Measurements from ENCODE around the gene CCDC3. TPM values are rescaled to one million over a fixed set of nuclear protein-coding genes. Genes with fewer than 3 reads are reported as not detected.
"Not testable (repeated sequence)": the region's sequence is repeated elsewhere in the genome, so short reads cannot be mapped to it uniquely, and the experiment has no call there.

The CCDC3 gene
- total RNA-seq, 1 experiment from 2014 or later, result 2.8 TPM

GRCh38 chr10:12868229-12868628 is 133.3 kb downstream of the CCDC3 start:
- ChIA-PET POLR2A (ENCODE audit: low non-redundant PET) (no interaction called here), CTCF (no interaction called here)
- Histone ChIP-seq H3K36me3 (ENCODE audit: insufficient read depth, low read length, poor library complexity, severe bottlenecking) (no peaks in the 10 kb centered on the region), H3K27ac (ENCODE audit: low read depth, low read length, poor library complexity, severe bottlenecking) (no peak overlapping the region), H3K27me3 (replicated peaks; ENCODE audit: insufficient read depth, low read depth, low read length, poor library complexity) (no peaks in the 10 kb centered on the region), H3K4me3 (ENCODE audit: low read depth, low read length, poor library complexity, severe bottlenecking) (no peak overlapping the region), H3K4me1 (ENCODE audit: insufficient read depth, low read length, poor library complexity, severe bottlenecking) (no peaks in the 10 kb centered on the region), H3K9me3 (ENCODE audit: low read depth, low read length, poor library complexity, severe bottlenecking) (no peaks in the 10 kb centered on the region)
- no peak for DNase-seq (ENCODE audit: low spot score)
- TF ChIP-seq EZH2 (IDR thresholded peaks at IDR 0.05; ENCODE audit: borderline replicate concordance, low read depth, low read length, poor library complexity, severe bottlenecking), result no peak
- TF ChIP-seq, protein P1, sequence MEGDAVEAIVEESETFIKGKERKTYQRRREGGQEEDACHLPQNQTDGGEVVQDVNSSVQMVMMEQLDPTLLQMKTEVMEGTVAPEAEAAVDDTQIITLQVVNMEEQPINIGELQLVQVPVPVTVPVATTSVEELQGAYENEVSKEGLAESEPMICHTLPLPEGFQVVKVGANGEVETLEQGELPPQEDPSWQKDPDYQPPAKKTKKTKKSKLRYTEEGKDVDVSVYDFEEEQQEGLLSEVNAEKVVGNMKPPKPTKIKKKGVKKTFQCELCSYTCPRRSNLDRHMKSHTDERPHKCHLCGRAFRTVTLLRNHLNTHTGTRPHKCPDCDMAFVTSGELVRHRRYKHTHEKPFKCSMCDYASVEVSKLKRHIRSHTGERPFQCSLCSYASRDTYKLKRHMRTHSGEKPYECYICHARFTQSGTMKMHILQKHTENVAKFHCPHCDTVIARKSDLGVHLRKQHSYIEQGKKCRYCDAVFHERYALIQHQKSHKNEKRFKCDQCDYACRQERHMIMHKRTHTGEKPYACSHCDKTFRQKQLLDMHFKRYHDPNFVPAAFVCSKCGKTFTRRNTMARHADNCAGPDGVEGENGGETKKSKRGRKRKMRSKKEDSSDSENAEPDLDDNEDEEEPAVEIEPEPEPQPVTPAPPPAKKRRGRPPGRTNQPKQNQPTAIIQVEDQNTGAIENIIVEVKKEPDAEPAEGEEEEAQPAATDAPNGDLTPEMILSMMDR (conservative IDR thresholded peaks at IDR 0.05; ENCODE audit: low read depth, low read length), result no peak
- no TSS peak for BruUV-seq (replicated peaks)
- intact Hi-C loops (cut with micrococcal nuclease; ENCODE audit: unreplicated experiment), result no loop called here

- BruUV-seq (replicated peaks), result not testable (repeated sequence)
Measured at GRCh38 chr10:12865515-12865914, 136.0 kb downstream of the CCDC3 start.

DNA sequence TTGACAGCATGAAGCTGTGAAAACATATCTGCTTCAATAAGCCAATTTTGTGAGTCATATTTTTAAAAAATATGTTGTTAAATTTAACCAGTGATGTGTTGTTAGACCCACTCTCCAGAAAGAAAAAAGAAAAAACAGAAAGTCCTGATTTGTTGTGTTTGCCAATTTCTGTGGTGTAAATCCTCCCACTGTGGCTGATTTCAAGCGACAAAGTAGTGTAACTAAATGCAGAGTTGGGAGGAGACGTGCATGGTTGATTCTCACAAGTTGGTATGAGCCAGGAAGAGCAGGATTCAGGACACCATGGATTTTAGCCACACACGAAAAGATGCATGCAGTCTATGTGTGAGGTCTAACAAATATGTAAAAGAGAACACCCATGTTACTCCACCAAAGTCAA is 139.1 kb downstream of the CCDC3 start:
- CTCF ChIA-PET, result no interaction called here

More at GRCh38 chr10:12865515-12865914, 136.0 kb downstream of the CCDC3 start:
- POLR2A ChIA-PET (ENCODE audit: low non-redundant PET); H3K4me3 ChIP-seq (ENCODE audit: low read depth, low read length, poor library complexity, severe bottlenecking); DNase-seq (ENCODE audit: low spot score); H3K4me1 ChIP-seq (ENCODE audit: insufficient read depth, low read length, poor library complexity, severe bottlenecking); H3K27ac ChIP-seq (ENCODE audit: low read depth, low read length, poor library complexity, severe bottlenecking); H3K27me3 ChIP-seq (replicated peaks; ENCODE audit: insufficient read depth, low read depth, low read length, poor library complexity); H3K36me3 ChIP-seq (ENCODE audit: insufficient read depth, low read length, poor library complexity, severe bottlenecking); intact Hi-C loops (cut with micrococcal nuclease; ENCODE audit: unreplicated experiment); CTCF ChIA-PET; H3K9me3 ChIP-seq (ENCODE audit: low read depth, low read length, poor library complexity, severe bottlenecking): not testable (repeated sequence)

GRCh38 chr10:12854988-12855387 is 146.5 kb downstream of the CCDC3 start:
- DNase-seq (ENCODE audit: low spot score), result no peak
- Histone ChIP-seq H3K27ac (ENCODE audit: low read depth, low read length, poor library complexity, severe bottlenecking) (no peak overlapping the region), H3K4me3 (ENCODE audit: low read depth, low read length, poor library complexity, severe bottlenecking) (no peak overlapping the region), H3K4me1 (ENCODE audit: insufficient read depth, low read length, poor library complexity, severe bottlenecking) (no peaks in the 10 kb centered on the region), H3K9me3 (ENCODE audit: low read depth, low read length, poor library complexity, severe bottlenecking) (no peaks in the 10 kb centered on the region), H3K36me3 (ENCODE audit: insufficient read depth, low read length, poor library complexity, severe bottlenecking) (no peaks in the 10 kb centered on the region), H3K27me3 (replicated peaks; ENCODE audit: insufficient read depth, low read depth, low read length, poor library complexity) (no peaks in the 10 kb centered on the region)
- no TSS peak for BruUV-seq (replicated peaks)
- ChIA-PET POLR2A (ENCODE audit: low non-redundant PET) (no interaction called here), CTCF (no interaction called here)
- TF ChIP-seq EZH2 (IDR thresholded peaks at IDR 0.05; ENCODE audit: borderline replicate concordance, low read depth, low read length, poor library complexity, severe bottlenecking), result no peak
- TF ChIP-seq, protein P1 (conservative IDR thresholded peaks at IDR 0.05; ENCODE audit: low read depth, low read length), result no peak
- intact Hi-C loops (cut with micrococcal nuclease; ENCODE audit: unreplicated experiment), result no loop called here

More for the DNA sequence above, 139.1 kb downstream of the CCDC3 start:
- Histone ChIP-seq H3K27ac (ENCODE audit: low read depth, low read length, poor library complexity, severe bottlenecking) (no peak overlapping the region), H3K4me1 (ENCODE audit: insufficient read depth, low read length, poor library complexity, severe bottlenecking) (no peaks in the 10 kb centered on the region), H3K36me3 (ENCODE audit: insufficient read depth, low read length, poor library complexity, severe bottlenecking) (no peaks in the 10 kb centered on the region), H3K4me3 (ENCODE audit: low read depth, low read length, poor library complexity, severe bottlenecking) (no peak overlapping the region), H3K27me3 (replicated peaks; ENCODE audit: insufficient read depth, low read depth, low read length, poor library complexity) (no peaks in the 10 kb centered on the region), H3K9me3 (ENCODE audit: low read depth, low read length, poor library complexity, severe bottlenecking) (no peaks in the 10 kb centered on the region)
- DNase-seq (ENCODE audit: low spot score), result no peak
- no TSS peak for BruUV-seq (replicated peaks)
- intact Hi-C loops (cut with micrococcal nuclease; ENCODE audit: unreplicated experiment), result no loop called here
- POLR2A ChIA-PET (ENCODE audit: low non-redundant PET), result no interaction called here
- no peak for TF ChIP-seq EZH2 (IDR thresholded peaks at IDR 0.05; ENCODE audit: borderline replicate concordance, low read depth, low read length, poor library complexity, severe bottlenecking)
- TF ChIP-seq, protein P1 (conservative IDR thresholded peaks at IDR 0.05; ENCODE audit: low read depth, low read length), result no peak
